HepG2 (cell line): ENCODE results near the gene CKB. TPM values are rescaled to one million over a fixed set of nuclear protein-coding genes. Genes with fewer than 3 reads are reported as not detected.

ENCODE experiments used
- GATAD1 ChIP-seq: IDR thresholded peaks from 2 replicates; pipeline ENCODE4 v1.6.1; 2016; ENCODE audit warnings: missing genetic modification reagents, missing compliant biosample characterization
- MTA1 ChIP-seq: sonication (generic); formaldehyde crosslinking; IDR thresholded peaks from 2 replicates; pipeline ENCODE4 v1.4.0; 2020; ENCODE audit warnings: missing genetic modification reagents, mild to moderate bottlenecking, borderline replicate concordance
- PHF8 ChIP-seq: sonication (generic); formaldehyde crosslinking; IDR thresholded peaks from 2 replicates; pipeline ENCODE4 v1.5.0; 2020; ENCODE audit warnings: missing genetic modification reagents
- RFX3 ChIP-seq: IDR thresholded peaks from 2 replicates; pipeline ENCODE4 v1.6.1; 2016; ENCODE audit warnings: missing biosample characterization, missing genetic modification reagents
- SAFB2 ChIP-seq: sonication (generic); formaldehyde crosslinking; IDR thresholded peaks from 2 replicates; pipeline ENCODE4 v1.5.1; 2020; ENCODE audit warnings: missing genetic modification reagents, low read depth, mild to moderate bottlenecking, borderline replicate concordance
- TGIF2 ChIP-seq: IDR thresholded peaks from 2 replicates; pipeline ENCODE4 v1.6.1; 2016; ENCODE audit warnings: control low read depth, missing compliant biosample characterization
- ZNF318 ChIP-seq: sonication (generic); formaldehyde crosslinking; IDR thresholded peaks from 2 replicates; pipeline ENCODE4 v1.4.0; 2020; ENCODE audit warnings: mild to moderate bottlenecking, missing genetic modification reagents
- ZNF34 ChIP-seq: sonication (generic); formaldehyde crosslinking; IDR thresholded peaks from 2 replicates; pipeline ENCODE4 v1.4.0; 2020; ENCODE audit warnings: mild to moderate bottlenecking, missing genetic modification reagents, borderline replicate concordance
- ZNF503 ChIP-seq: sonication (generic); formaldehyde crosslinking; IDR thresholded peaks from 2 replicates; pipeline ENCODE4 v1.4.0; 2020; ENCODE audit warnings: missing genetic modification reagents
- ZNF784 ChIP-seq: sonication (generic); formaldehyde crosslinking; IDR thresholded peaks from 2 replicates; pipeline ENCODE4 v1.5.1; 2020; ENCODE audit warnings: missing genetic modification reagents, mild to moderate bottlenecking, borderline replicate concordance
- ZSCAN22 ChIP-seq: sonication (generic); formaldehyde crosslinking; IDR thresholded peaks from 2 replicates; pipeline ENCODE4 v1.4.0; 2020; ENCODE audit warnings: mild to moderate bottlenecking, missing genetic modification reagents
- ZSCAN5A ChIP-seq: sonication (generic); formaldehyde crosslinking; IDR thresholded peaks from 2 replicates; pipeline ENCODE4 v1.8.0; 2022; ENCODE audit warnings: mild to moderate bottlenecking, missing genetic modification reagents, borderline replicate concordance
- polyA plus RNA-seq, 8 experiments: library from polyadenylated mRNA; depleted of rRNA in 3 of 8; stranded (reverse) in 7 of 8; unstranded in 1 of 8; fragments of >200 nt; fragmentation: Illumina TruSeq in 4 of 8; extraction: Trizol in 4 of 8; gene quantifications; 2 replicates each; pipeline versions ENCODE4 v1.2.1 to v1.2.3, GENCODE V29; 2011 to 2016; ENCODE audit warnings: low read depth in 4 of 8, missing spikeins in 1 of 8, mixed read lengths in 1 of 8; ENCODE audit not compliant: insufficient read depth in 1 of 8
- total RNA-seq, 5 experiments: library from RNA; depleted of rRNA; stranded (reverse); fragments of >200 nt; fragmentation: Illumina TruSeq; extraction: Trizol; gene quantifications; 2 replicates each; pipeline ENCODE4 v1.2.3, GENCODE V29; 2016; ENCODE audit warnings: low read depth in 1 of 5

Gene CKB
- total and polyA plus RNA-seq, 2 of the 13 experiments (the other 11 are each of a cell fraction or from before 2014, with no cell fraction given): 82.3 to 217 TPM

GRCh38 chr14:103562429-103563225 lies 40.0 kb upstream of the CKB start, which contains the start of the genes BAG5 and COA8 (continued):
- no peak for TF ChIP-seq ZNF318
- peak; percentile 94 for TF ChIP-seq GATAD1 (CRISPR knock-in tag)
- peak; percentile 92 for TF ChIP-seq PHF8
- no peak for TF ChIP-seq MTA1 (CRISPR knock-in tag)
- no peak for TF ChIP-seq RFX3
- TF ChIP-seq ZNF34 (CRISPR knock-in tag): 0 out of 2 replicates have a peak, but pooled peaks have one; percentile 11
- peak; percentile 11; the same call in 1 of the 2 replicates for TF ChIP-seq ZNF503
- TF ChIP-seq ZSCAN22 (CRISPR knock-in tag): no peak
- TF ChIP-seq ZSCAN5A: 0 out of 2 replicates have a peak, but pooled peaks have one; percentile 66
- no peak for TF ChIP-seq SAFB2 (CRISPR knock-in tag)
- TF ChIP-seq TGIF2 (CRISPR knock-in tag): 0 out of 2 replicates have a peak, but pooled peaks have one; percentile 26
- TF ChIP-seq ZNF784 (CRISPR knock-in tag): peak; percentile 69; the same call in 1 of the 2 replicates
